ENCODE measurements around the gene TNNT1.
"Not testable (repeated sequence)": the region's sequence is repeated elsewhere in the genome, so short reads cannot be mapped to it uniquely, and the experiment has no call there.

The TNNT1 gene, protein sequence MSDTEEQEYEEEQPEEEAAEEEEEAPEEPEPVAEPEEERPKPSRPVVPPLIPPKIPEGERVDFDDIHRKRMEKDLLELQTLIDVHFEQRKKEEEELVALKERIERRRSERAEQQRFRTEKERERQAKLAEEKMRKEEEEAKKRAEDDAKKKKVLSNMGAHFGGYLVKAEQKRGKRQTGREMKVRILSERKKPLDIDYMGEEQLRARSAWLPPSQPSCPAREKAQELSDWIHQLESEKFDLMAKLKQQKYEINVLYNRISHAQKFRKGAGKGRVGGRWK

GRCh38 chr19:55149078-55150003 lies at the start of gene TNNT1:
Gene TNNT1 (minus strand): TSS chr19:55149206. CDS start chr19:55147157, 2,049 bp downstream.
- DNase-seq, result no peak

GRCh38 chr19:55198651-55199050 lies 49.6 kb upstream of the TNNT1 start:
- no peak for DNase-seq

- peak; percentile 49 for DNase-seq
Measured at GRCh38 chr19:55197528-55197927, 48.5 kb upstream of the TNNT1 start.

DNA sequence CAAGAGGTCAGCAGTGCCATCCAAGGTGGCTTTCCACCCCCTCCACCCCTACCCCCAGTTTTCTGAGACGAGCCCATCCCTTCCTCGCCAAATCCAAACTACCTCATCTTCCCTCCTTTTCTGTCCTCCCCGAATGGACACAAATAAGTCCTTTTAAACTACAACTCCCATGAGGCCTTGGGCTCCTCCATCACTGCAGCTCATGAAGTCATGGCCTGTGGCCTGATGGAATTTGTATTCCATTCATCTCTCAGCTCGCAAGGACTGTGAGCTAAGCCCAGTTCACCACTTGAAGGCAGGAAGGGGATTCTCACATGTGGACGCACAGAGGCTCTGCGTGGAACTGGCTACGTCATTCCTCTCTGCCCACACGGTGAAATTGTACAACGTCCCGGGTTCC lies 47.8 kb upstream of the TNNT1 start:
- DNase-seq, result peak; percentile 39

- DNase-seq, result no peak
Measured at GRCh38 chr19:55193481-55193880, 44.5 kb upstream of the TNNT1 start.

- no peak for DNase-seq
Measured at GRCh38 chr19:55189403-55189835, 40.4 kb upstream of the TNNT1 start.

DNA sequence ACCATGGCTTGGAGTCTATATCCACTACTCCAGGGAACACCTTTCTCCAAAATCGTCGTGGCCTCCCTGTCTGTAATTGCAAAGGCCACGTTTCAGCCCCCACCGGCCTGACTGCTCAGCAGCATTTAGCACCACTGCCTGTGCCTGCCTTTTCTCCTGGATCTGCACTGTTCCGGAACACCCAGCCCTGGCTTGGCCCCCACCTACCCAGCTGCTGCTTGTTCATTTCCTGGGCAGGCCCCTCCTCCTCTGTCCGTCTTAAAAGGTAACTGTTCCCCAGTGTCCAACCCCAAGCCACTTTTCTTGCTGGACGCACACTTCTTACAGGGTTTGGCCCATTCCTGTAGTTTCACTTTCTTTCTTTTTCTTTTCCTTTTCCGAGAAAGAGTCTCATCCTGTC lies 39.6 kb upstream of the TNNT1 start:
- no peak for DNase-seq

DNA sequence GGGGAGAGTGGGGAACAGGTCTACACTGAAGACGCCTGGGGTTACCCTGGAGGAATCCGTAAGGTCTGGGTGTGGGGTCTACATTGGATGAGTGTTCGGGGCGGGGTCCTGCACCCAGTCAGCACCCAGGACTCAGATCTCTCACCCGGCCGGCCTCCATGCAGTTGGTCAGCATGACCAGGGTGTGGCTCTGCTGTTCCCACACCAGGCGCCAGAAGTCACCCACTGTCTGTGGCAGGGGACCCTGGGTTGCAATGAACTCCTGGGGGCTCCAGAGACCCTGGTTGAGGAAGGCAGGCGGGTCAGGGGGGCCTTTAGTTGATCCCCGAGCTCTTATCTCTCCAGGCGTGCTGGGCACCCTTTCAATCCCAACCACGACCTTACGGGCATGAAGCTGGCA lies 37.1 kb upstream of the TNNT1 start:
- no peak for DNase-seq

GRCh38 chr19:55181740-55182139 lies 32.7 kb upstream of the TNNT1 start:
- no peak for DNase-seq

DNA sequence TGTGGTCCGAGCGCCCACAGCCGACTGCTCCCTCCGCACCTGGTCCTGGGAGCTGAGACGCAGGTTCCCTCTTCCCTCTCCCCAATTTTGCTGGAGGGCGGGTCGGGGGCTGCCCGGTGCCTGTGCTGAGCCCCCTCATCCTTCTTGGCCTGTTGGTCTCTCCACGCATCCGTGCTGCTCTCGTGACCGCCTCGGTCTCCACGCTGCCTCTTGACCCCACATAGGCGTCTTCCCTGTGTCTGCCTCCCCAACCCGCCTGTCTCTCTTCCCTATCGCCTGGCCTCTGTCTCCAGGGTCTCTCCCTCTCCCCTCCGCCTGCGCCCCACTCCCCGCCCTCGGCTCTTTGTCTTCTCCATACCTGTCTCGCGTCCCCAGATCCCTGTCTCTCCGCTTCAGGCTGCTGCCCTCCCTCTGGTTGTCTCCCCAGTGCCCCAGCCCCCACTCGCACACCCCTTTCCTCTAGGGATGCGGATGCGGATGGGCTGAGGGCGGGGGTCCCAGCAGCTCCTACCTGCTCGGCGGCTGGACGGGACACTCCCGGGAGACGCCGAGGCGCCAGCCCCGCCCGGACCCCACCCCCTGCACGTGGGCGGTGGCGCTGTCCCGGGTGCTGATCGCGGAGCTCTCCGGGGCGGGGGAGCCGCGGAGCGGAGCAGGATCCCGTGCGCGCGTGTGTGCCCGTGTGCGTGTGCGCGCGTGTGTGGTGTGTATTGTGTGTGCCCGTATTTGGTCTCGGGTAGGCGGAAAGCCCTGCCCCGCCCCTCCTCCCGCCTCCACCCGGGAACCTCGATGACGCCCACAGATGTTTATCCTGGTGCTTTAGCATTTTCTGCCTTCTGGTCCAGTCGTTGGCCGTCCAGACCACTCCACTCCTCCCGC lies 30.8 kb upstream of the TNNT1 start, which contains the start of gene SYT5:
Gene SYT5, minus strand, starts transcription at position 684 of the 879 bp plus-strand sequence. CDS start 1,248 bp downstream, outside the sequence.
- DNase-seq, result peak; percentile 84

DNA sequence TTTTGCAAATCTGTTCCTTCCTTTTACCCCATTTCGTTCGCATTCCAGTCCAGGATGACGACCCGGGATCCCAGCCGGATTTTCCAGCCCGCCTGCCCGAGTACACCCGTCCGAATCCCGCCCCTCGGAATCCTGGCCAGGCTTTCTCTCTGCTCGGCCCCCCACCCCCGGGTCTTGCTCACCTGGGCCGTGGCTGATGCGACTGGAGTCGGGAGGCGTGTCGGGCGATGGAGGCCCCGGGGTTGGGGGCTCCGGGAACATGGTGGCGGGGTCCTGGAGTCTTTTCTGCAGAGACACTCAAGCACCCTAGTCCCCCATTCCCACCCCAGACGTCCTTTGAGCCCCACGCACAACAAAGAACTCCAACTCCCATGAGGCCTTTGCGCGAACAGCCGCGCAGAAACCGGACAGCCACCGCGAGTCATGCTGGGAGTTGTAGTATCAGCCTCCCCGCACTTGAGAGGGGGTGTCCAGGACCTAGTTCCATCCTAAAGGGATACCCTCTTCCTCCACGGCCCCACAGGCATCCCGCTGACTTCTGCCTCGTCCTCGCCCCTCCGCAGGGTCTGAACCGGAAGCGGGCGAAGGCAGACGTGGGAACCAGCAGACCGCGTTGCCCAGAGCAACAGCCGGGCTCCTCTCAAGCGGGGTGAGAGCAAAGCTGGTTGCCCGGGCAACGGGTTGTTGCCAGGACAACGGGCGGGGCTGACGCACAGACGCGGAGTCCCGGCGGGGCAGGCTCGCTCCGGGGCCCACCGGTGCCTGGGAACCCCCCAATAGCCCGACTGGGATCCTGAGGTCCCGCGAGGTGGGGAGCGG lies 30.0 kb upstream of the TNNT1 start:
- DNase-seq, result peak; percentile 97

GRCh38 chr19:55176076-55176475 lies 27.1 kb upstream of the TNNT1 start:
- DNase-seq, result peak; percentile 70

GRCh38 chr19:55175117-55175867 lies 26.3 kb upstream of the TNNT1 start:
- DNase-seq, result no peak

DNA sequence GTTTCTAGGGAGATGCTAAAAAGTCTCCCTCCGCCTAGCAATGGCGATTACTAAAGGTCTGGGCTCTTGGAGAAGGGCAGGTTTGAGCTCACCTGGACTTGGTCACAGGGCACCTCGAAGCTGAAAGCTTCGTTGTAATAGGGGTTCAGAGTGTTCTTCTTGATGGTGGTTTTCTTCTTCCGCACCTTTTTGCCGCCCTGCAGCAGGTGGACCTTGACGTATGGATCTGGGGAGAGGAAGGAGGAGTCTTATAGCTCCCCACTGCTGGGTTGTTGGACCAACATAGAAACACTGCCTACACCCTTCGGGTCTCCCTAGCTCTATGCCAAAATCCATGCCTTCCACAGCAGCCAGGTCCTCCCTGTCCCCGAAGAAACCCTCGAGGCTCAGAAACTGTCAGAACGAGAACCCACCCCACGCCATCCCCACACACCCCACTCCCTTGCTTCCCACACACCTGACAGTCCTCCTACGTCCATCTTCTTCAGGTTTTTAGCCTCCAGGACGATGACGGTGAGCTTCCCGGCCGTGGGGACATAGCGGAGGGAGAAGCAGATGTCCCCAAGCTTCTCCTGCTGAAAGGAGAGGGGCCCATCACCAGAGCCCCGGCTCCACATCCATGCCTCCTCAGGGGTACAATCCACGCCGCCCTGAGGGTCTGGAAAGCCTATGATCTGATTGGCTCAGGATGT lies 25.6 kb upstream of the TNNT1 start:
- DNase-seq, result no peak

- peak; percentile 82 for DNase-seq
Measured at GRCh38 chr19:55173714-55174409, 24.9 kb upstream of the TNNT1 start.

GRCh38 chr19:55173186-55173713 lies 24.2 kb upstream of the TNNT1 start:
- DNase-seq, result no peak

- no peak for DNase-seq
Measured at GRCh38 chr19:55172741-55173140, 23.7 kb upstream of the TNNT1 start.

DNA sequence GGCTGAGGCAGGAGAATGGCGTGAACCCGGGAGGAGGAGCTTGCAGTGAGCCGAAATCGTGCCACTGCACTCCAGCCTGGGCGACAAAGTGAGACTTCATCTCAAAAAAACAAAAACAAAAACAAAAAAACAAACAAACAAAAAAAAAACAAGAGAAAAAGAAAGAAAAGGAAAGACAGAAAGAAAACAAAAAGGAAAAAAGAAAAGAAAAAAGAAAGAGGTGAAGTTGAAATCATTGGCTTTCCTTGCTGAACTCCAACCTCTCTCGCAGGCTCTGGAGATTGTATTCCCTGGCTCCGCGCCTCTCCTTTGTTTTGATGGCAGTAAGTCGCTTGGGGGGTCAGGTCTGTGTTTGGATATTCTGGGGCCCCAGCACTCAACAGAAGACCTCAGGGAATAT lies 23.3 kb upstream of the TNNT1 start:
- DNase-seq, result not testable (repeated sequence)

DNA sequence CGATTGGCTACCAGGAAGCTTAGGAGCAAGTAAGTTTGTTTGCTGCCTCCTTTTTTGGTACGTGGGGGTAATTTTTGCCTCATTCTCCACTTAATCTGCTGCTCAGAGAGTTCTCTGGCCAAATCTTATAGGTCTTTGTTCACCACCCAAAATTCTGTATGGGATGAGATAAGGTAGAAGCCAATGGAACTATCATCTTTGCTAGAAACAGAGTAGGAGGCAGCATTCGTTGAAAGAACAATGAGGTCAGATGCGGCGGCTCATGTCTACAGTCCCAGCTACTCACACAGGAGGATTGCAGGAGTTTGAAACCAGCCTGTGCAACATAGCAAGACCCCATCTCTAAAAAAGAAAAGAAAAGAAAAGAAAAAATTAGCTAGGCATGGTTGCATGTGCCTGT lies 22.4 kb upstream of the TNNT1 start:
- DNase-seq, result no peak

- no peak for DNase-seq
Measured at GRCh38 chr19:55169136-55169535, 20.1 kb upstream of the TNNT1 start.

Measured in DMS53 (cell line).